ENCODE measurements around the gene SLC35F3. TPM values are rescaled to one million over a fixed set of nuclear protein-coding genes. Genes with fewer than 3 reads are reported as not detected.

Gene SLC35F3
- polyA plus RNA-seq, 1 donor from 2014 or later, result 13.9 TPM

DNA sequence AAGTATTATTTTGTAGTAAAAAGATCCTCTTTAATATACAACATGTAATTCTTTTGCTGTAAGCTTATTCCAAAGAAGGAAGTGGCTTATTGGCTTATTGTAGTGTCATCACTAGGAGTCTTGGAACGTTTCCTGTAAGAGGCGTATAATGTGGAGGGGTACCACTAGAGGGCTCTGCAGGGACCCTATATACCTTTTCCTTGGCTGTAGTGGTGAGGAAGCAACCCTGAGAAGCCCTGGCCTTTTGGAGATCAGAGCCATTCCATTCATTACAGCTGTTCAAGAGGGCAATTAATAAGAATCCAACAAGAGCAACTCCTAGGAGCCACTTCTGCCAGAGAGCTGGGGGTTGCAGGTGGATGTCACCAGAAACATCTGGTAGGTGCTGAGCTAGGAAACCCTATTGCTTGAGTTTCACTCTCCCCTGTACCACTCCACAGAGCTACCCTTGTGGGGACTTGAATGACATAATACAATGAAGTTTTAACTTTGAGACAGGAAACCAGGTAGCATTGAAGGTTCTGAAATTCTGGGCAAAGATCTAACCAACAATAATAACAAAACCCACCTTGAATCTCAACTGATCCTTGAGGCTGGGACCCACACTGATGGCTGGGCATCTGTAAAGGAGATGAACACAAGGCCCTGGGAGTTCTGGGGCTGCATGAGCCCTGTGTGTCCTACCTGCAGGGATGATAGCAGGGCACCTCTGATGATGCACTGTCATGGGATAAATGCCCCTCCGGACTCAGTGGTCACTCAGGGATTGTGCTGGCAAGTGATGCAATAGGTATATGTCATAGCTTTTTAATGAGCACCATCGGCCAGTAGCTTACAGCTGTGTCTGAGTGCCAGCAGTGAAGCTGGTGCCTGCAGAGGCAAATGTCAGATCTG, 308.5 kb downstream of the SLC35F3 start:
- H3K27me3 ChIP-seq (ENCODE audit: insufficient read depth, low read depth, low read length), result peaks cover 38% of the 10 kb centered on the region
- H3K79me2 ChIP-seq (replicated peaks; ENCODE audit: insufficient read depth, low read length), result no peaks in the 10 kb centered on the region
- no peak overlapping the region for H3K27ac ChIP-seq (ENCODE audit: low read length)
- no peaks in the 10 kb centered on the region for H3K36me3 ChIP-seq (ENCODE audit: insufficient read depth, low read length)
- H3K4me3 ChIP-seq (ENCODE audit: low read length), result no peak overlapping the region
- H3F3A ChIP-seq (ENCODE audit: insufficient read depth, low read length, poor library complexity, severe bottlenecking), result no peaks in the 10 kb centered on the region
- H3K9me2 ChIP-seq (ENCODE audit: insufficient read depth, low read length), result no peaks in the 10 kb centered on the region
- no peak overlapping the region for H3K4me2 ChIP-seq (ENCODE audit: low read length)
- H3K9ac ChIP-seq (ENCODE audit: low read length), result no peak overlapping the region
- no peaks in the 10 kb centered on the region for H4K20me1 ChIP-seq (ENCODE audit: insufficient read depth)
- H3K9me3 ChIP-seq (ENCODE audit: low read length), result no peaks in the 10 kb centered on the region
- H2AFZ ChIP-seq (ENCODE audit: low read depth, low read length), result no peak overlapping the region
- TF ChIP-seq, protein P1, sequence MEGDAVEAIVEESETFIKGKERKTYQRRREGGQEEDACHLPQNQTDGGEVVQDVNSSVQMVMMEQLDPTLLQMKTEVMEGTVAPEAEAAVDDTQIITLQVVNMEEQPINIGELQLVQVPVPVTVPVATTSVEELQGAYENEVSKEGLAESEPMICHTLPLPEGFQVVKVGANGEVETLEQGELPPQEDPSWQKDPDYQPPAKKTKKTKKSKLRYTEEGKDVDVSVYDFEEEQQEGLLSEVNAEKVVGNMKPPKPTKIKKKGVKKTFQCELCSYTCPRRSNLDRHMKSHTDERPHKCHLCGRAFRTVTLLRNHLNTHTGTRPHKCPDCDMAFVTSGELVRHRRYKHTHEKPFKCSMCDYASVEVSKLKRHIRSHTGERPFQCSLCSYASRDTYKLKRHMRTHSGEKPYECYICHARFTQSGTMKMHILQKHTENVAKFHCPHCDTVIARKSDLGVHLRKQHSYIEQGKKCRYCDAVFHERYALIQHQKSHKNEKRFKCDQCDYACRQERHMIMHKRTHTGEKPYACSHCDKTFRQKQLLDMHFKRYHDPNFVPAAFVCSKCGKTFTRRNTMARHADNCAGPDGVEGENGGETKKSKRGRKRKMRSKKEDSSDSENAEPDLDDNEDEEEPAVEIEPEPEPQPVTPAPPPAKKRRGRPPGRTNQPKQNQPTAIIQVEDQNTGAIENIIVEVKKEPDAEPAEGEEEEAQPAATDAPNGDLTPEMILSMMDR (IDR thresholded peaks at IDR 0.05; ENCODE audit: poor library complexity, severe bottlenecking), result peak; percentile 52
- TF ChIP-seq RAD21 (conservative IDR thresholded peaks at IDR 0.05), result peak; percentile 29
- TF ChIP-seq EZH2 (IDR thresholded peaks at IDR 0.05; ENCODE audit: borderline replicate concordance, insufficient read depth, low read length, poor library complexity, severe bottlenecking), result no peak
- TF ChIP-seq SMC3 (conservative IDR thresholded peaks at IDR 0.05; ENCODE audit: poor library complexity), result peak; percentile 32
- TF ChIP-seq TAF1 (IDR thresholded peaks at IDR 0.05; ENCODE audit: low read depth), result no peak

DNA sequence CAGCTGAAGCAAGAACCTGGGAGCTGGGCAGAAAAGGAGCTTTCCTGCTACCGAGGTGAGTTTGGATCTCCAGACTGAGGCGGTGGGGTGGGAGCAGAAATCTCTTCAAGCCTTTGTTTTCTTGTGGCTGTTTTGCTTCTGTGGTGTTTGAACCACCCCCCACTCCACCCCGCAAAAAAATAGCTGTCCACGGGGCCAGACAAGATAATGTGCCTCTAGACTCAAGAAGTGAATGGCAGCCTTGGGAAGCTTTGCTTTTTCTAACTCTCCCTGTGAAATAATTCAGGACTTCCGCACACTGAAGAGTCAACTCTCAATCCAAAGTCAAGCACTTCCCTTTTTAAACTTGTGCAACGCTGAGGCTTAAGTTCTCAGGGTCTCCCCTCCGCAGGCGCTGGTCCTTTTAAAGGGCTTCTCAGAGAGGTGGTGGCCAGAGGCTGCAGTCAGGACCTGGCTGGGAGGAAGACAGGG, 309.2 kb downstream of the SLC35F3 start:
- Histone ChIP-seq H3K27me3 (ENCODE audit: insufficient read depth, low read depth, low read length) (peaks cover 38% of the 10 kb centered on the region), H3K9me2 (ENCODE audit: insufficient read depth, low read length) (no peaks in the 10 kb centered on the region), H3K4me3 (ENCODE audit: low read length) (peak overlapping the region; percentile 70), H2AFZ (ENCODE audit: low read depth, low read length) (no peak overlapping the region), H4K20me1 (ENCODE audit: insufficient read depth) (no peaks in the 10 kb centered on the region), H3K9ac (ENCODE audit: low read length) (peak overlapping the region; percentile 41), H3K79me2 (replicated peaks; ENCODE audit: insufficient read depth, low read length) (no peaks in the 10 kb centered on the region), H3K36me3 (ENCODE audit: insufficient read depth, low read length) (no peaks in the 10 kb centered on the region), H3K27ac (ENCODE audit: low read length) (no peak overlapping the region), H3F3A (ENCODE audit: insufficient read depth, low read length, poor library complexity, severe bottlenecking) (no peaks in the 10 kb centered on the region), H3K4me2 (ENCODE audit: low read length) (peak overlapping the region; percentile 2), H3K9me3 (ENCODE audit: low read length) (no peaks in the 10 kb centered on the region)
- TF ChIP-seq MXI1 (conservative IDR thresholded peaks at IDR 0.05; ENCODE audit: poor library complexity, severe bottlenecking), result no peak
- TF ChIP-seq, protein P2, sequence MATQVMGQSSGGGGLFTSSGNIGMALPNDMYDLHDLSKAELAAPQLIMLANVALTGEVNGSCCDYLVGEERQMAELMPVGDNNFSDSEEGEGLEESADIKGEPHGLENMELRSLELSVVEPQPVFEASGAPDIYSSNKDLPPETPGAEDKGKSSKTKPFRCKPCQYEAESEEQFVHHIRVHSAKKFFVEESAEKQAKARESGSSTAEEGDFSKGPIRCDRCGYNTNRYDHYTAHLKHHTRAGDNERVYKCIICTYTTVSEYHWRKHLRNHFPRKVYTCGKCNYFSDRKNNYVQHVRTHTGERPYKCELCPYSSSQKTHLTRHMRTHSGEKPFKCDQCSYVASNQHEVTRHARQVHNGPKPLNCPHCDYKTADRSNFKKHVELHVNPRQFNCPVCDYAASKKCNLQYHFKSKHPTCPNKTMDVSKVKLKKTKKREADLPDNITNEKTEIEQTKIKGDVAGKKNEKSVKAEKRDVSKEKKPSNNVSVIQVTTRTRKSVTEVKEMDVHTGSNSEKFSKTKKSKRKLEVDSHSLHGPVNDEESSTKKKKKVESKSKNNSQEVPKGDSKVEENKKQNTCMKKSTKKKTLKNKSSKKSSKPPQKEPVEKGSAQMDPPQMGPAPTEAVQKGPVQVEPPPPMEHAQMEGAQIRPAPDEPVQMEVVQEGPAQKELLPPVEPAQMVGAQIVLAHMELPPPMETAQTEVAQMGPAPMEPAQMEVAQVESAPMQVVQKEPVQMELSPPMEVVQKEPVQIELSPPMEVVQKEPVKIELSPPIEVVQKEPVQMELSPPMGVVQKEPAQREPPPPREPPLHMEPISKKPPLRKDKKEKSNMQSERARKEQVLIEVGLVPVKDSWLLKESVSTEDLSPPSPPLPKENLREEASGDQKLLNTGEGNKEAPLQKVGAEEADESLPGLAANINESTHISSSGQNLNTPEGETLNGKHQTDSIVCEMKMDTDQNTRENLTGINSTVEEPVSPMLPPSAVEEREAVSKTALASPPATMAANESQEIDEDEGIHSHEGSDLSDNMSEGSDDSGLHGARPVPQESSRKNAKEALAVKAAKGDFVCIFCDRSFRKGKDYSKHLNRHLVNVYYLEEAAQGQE (IDR thresholded peaks at IDR 0.05; ENCODE audit: borderline replicate concordance), result no peak
- TF ChIP-seq RAD21 (conservative IDR thresholded peaks at IDR 0.05), result no peak
- no peak for TF ChIP-seq SMC3 (conservative IDR thresholded peaks at IDR 0.05; ENCODE audit: poor library complexity)
- TF ChIP-seq EP300 (conservative IDR thresholded peaks at IDR 0.05; ENCODE audit: poor library complexity, severe bottlenecking), result no peak
- TF ChIP-seq POLR2AphosphoS5 (IDR thresholded peaks at IDR 0.05), result no peak
- TF ChIP-seq, protein P1 (IDR thresholded peaks at IDR 0.05; ENCODE audit: poor library complexity, severe bottlenecking), result no peak
- TF ChIP-seq TAF1 (IDR thresholded peaks at IDR 0.05; ENCODE audit: low read depth), result no peak
- TF ChIP-seq EZH2 (IDR thresholded peaks at IDR 0.05; ENCODE audit: borderline replicate concordance, insufficient read depth, low read length, poor library complexity, severe bottlenecking), result no peak
